GM21390 (cell line): ENCODE measurements around the gene TSPAN13.
"Not testable (repeated sequence)": the region's sequence is repeated elsewhere in the genome, so short reads cannot be mapped to it uniquely, and the experiment has no call there.

Experiments
- ATAC-seq: cut with Tn5 transposase; IDR thresholded peaks from one replicate; pipeline ENCODE4 v1.9.1; 2021; ENCODE audit not compliant: unreplicated experiment

TSPAN13 gene

DNA sequence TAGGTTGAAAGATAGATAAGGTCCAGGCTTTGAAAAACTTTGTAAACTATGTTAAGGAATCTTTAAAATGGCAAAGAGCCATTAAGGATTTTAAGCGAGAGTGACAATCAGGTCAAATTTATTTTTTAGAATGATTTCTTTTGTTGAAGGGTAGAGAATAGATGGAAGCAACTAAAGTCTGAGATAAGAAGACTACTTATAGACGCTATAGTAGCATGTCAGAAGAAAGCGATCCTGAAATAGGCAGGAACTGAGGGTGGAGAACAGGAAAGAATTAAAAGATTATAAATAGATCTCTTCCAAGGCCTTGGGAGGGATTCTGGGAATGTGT lies 13.0 kb upstream of the TSPAN13 start:
- ATAC-seq, result no peak

DNA sequence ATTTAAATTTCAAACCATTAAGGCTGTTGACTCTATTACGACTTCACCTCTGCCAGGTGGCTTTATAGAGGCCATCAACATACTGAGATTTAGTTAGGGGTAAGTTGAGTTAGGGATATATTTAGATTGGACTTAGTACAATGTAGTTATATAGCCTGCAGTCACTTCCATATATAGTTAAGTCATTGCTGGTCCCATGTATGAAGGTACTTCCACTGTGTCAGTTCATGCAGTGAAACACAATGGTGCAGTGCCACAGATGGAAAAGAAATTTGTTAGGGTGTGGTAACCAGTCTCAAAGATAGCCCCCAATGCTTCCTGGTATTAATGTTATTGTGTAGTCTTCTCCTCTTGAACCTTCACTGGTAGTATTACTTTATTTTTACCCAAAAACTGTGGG lies 12.6 kb upstream of the TSPAN13 start:
- no peak for ATAC-seq

DNA sequence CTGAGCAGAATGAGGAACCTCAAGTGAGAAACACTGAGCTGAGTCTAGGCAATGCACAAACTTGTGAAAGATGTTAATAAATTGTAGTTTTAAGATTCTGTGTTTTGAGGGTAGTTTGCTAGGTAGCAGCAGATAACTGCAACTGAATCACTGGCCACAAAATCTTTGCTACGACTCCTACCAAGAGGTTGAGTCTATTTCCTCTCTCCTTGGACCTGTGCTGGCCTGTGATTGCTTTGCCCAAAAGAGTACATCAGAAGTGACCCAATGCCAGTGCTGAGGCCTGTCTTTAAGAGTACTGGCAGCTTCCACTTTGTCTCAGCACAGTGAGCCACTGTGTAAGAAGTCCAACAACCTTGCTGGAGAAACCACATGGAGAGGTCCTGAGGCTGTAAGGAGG lies 11.9 kb upstream of the TSPAN13 start:
- ATAC-seq, result no peak

DNA sequence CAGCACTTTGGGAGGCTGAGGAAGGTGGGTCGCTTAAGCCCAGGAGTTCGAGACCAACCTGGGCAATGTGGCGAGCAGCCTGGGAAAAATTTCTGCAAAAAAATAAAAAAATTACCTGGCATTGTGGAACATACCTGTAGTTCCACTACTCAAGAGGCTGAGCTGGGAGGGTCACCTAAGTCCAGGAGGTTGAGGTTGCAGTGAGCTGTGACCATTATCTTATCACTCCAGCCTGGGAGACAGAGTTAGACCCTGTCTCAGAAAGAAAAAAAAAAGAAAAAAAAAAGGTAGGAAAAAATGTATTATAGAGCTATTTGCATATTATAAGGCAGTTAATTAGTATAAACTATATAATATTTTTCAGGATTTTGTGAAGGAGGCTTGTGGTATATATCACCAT lies 11.0 kb upstream of the TSPAN13 start:
- ATAC-seq, result no peak

DNA sequence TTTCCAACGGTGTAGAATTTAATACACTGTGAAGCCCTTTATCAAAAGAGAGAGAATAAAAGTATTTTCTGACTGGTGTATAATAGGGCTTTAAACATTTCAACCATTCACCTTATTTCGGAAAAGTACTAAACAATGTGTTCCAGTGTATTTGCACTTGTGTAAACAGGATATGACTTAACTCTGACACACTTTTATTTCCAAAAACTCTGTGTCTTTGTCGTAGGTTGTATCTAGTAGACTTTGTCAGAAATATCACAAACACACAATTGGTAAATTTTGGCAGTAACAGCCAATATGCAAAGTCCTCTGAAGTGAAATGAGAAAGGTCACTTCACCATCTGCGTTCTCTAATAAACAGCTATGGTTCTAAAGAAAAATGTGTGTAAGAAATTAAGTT lies 10.3 kb upstream of the TSPAN13 start:
- no peak for ATAC-seq

DNA sequence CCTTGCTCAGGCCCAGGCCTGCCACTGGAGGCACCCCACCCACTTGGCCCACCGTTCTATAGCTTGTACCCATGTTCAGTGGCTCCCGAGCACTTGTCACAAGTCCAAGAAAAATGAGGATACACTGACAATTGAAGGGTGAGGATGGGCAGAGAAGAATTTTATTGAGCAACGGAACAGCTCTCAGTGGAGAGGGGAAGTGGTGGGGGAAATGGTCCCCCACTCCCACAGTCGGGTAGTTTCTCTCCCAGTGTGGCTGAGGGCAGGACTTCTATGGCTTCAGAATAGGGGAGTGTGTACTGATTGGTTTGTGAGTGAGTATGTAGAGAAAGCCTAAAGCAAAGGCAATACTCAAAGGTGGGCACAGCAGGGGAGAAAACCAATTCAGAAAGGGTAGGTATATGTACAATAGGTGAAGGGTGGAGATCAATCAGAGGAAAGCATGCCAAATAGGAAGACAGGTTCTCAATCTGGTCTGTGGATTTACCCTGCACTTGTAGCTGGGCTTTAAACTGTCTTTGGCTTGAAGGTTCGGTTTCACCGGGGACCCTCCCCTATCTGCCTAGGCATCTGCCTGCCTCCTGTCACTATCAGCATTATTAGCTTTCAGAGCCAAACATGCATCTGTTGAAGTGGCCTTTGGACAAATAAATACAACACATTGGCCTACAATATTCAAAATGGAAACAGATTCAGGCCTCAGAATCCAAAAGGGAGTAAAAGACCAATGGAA lies 8.9 kb upstream of the TSPAN13 start:
- ATAC-seq, result no peak

DNA sequence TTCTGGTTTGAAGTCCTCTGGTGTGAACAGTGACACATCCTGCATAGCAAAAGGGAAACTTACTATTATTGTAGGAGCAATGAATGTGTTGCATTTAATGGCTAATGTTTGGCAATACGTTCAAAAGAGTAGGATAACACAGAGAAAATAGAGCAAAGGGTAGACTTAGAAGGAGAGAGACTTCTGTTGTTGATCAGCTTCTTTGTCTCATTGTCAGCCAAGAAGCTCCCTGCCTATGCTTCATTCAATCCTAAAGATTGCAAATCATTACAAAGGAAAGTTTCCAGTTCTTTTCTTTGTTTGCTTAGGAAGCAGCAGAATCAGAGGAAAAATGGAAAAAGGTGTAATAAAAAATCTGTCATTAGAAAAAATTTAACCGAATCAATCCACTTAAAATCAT lies 7.9 kb upstream of the TSPAN13 start:
- ATAC-seq, result no peak

DNA sequence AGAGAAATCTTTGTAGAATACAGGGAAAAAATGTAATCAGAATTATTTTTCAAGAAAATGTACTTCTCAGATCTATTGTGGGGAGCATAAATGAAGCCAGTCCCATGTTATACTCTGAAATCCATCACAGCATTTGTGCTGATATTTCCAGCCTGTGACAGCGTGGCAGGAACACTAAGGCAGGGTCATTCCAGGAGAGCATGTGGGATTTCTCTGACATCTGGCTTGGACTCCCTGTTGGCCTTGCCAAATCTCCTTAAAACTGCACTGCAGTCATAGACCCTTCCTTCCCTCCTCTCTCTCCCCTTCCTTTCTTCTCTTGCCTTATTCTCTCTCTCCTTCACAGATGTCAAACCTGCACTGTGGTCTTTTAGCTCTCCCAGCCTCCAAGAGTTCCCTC lies 6.5 kb upstream of the TSPAN13 start:
- no peak for ATAC-seq

DNA sequence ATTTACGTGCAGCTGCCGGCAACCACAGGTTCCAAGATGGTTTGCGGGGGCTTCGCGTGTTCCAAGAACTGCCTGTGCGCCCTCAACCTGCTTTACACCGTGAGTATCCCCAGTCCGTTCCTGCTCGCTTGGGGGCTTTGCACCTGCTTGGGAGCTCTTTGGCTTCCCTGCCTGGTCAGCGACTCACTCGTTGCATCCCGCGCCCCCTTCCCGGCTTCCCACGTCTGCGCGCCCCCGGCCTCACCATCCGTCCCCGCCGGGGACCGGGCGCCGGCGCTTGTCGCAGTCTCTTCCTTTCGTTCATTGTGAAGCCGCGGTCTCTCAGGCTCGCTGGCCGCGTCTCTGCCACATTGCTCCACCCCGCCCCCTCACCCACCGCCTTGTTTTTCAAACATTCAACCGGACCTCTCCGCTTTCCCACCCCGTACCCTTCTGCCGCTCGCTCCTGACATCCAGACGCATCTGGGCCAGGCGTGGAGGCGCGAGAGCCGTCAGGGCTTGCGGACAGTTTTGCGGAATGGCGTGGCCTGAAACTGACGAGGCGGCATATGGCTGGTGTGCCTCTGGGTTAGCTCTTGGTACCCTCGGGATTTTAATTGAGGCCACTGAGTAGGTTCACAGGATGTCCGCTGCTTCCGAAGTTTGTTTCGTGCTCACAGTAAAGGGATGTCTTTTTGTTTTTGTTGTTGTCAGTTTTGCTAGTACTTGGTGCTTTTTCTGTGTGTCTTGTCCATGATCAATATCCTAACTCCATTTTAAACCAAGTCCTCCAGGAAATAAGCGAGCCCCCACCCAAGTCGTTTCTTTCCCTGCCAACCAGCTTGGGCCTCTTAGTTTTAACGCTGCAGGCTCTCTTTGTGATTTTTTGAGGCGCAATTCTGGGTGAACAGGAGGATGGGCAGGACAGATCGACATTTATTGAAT lies 639 bp downstream of the TSPAN13 start:
- peak; percentile 15 for ATAC-seq

DNA sequence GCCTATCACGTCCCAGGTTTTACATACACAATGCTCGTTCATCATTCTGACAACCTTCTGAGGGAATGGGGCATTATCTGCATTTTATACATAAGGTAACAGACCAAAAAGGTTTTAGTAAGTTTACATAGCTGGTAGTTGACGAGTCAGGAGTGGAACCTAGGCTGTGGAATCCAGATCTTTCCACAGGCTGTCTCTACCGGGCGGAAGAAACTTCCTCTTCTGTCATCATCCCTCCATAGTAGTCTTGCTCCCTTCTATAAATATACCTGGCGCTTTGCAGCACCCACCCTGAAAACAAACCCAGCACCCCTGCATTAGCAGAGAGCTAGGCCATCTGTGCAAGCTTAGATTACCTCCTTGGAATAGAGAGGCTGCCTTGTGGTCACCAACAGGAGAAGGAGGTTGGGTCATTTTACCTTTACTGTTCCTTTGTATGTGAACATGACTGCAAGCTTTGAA lies 1.3 kb downstream of the TSPAN13 start:
- ATAC-seq, result no peak

DNA sequence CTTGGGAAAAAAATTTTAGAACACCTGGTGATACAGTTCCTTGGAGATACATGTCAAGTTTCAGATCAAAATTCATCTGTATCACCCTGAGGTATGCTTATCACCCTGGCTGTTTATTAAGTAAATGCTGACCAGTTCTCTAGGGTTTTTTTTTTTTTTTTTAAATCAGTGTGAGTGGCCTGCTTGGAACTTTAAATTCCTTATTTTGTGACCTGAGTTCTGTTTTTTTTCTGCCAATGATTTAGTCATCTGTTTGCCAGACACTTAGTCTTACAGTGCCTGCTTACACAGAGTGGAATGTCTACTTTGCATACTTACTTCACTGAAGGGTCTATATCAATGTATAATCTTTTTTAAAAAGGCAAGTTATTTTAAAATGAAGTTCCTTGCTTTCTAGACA lies 1.8 kb downstream of the TSPAN13 start:
- no peak for ATAC-seq

DNA sequence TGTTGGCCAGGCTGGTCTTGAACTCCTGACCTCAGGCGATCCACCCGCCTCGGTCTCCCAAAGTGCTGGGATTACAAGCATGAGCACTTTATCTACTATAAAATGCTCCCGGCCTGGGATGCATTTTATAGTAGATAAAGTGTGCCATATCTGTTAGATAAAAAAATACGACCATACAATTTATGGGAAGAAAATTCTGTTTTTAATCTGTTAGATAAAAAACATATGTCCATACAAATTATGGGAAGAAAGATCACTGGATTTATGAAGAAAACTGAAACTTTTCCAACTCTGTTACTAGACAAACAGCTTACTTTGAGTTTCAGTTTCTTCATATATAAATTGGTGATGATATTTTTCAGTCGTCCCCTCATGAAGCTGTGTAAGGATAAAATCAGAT lies 4.5 kb downstream of the TSPAN13 start:
- no peak for ATAC-seq

DNA sequence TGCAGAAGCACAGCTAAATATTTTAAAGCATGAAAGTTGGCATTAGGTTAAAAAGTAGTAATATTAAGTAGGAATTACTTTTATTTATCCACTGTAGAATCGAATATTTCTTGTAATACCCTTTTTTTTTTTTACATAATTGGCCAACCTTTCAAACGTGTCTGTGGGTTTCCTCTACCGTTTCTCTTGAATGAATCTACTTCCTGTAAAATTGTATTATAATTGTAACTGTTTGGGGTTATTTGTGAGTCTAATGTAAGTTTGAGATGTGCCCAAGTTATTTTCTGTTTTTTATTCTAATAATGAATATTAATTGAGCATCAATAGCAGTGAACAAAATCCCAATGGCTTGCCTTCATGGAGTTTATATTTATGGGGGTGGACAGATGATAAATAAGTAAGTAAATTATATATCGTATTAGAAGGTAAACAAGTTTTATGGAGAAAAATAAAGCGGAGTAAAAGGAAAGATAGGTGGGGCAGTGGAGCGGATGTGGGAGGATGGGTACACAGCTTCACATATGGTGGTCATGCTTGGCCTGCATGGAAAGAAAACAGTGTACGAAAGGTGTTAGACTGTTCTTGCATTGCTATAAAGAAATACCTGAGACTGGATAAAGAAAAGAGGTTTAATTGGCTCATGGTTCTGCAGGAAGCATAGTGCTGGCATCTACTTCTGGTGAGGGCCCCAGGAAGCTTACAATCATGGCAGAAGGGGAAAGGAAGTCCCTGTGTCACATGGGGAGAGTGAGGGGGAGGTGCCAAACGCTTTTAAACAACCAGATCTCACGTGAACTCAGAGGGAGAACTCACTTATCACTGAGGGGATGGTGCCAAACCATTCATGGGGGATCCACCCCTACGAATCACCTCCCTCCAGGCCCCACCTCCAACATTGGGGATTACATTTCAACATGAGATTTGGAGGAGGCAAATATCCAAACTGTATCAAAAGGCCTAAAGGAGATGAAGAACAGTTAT lies 5.4 kb downstream of the TSPAN13 start:
- no peak for ATAC-seq

DNA sequence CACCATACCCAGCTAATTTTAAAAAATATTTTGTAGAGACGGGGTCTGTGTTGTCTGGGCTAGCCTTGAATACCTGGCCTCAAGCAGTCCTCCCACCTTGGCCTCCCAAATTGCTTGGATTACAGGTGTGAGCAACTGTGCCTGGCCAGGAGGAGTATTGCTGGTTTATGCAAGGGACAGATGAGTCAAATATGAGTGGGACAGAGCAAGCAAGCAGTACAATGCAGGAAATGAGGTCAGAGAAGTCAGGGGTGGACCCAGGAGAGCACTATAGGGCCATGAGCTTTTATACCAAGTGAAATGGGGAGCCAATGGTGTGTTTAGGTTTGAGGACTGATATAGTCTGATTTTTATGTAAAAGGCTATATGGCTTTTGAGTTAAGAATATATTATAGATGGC lies 6.3 kb downstream of the TSPAN13 start:
- ATAC-seq, result no peak

DNA sequence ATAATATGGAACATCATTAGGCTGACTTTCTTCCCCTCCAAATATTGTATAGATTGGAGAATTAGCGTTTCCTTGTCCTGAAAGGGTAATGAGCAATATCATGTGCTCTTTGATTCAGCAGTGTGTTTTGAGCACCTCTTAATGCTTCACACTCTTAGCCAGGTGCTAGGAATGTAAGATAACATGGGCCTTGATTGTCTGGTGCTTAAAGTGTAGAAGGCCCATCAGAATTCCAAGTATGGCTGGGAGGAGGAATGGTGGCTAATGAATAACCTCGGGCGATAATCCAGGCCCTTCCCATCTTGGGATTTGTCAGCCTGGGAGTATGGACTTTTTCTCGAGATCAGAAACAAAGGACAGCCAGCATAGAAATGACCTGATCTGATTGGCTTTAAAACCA lies 8.6 kb downstream of the TSPAN13 start:
- no peak for ATAC-seq

DNA sequence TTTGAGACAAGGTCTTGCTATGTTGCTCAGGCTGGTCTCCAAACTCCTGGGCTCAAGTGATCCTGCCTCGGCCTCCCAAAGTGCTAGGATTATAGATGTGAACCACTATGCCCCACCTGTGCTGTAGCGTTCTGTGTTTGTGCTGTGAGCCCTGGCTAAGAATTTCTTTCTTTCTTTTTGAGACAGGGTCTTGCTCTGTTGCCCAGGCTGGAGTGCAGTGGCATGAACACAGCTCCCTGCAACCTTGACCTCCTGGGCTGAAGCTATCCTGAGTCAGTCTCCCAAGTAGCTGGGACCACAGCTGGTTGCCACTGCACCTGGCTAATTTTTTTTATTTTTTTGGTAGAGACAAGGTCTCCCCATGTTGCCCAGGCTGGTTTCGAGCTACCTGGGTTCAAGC lies 11.4 kb downstream of the TSPAN13 start:
- no peak for ATAC-seq

DNA sequence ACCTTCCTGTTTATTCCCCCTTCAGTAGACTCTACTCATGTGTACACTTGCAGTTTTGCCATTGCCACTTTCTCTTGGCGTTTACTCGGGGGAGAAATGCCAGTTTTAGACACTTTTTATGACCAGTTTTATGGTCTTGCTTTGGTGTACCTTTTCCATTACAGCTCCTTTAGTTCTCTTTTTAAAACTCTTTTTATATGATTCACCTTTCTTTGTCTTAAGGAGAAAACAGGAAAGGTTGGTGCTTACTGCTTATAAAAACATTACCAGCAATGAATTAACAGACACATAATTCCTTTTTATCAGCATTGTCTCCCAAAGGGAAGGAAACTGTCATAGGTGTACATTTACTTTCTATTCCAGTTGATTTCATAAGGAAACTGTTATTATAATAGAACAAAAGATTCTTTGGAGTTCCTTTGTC lies 11.9 kb downstream of the TSPAN13 start:
- no peak for ATAC-seq

DNA sequence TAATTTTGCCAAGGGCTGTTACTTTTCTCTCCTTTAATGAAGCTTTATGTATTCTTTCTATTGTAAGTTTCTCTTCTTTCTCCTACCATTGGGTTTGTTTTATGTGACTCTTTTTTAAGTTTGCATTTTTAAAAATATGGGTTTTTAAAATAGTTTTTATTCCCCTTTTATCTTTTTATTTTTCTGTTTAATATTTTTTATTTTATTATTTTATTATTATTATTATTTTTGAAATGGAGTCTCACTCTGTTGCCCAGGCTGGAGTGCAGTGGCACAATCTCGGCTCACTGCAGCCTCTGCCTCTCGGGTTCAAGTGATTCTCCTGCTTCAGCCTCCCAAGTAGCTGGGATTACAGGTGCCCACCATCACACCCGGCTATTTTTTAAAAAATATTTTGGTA lies 16.4 kb downstream of the TSPAN13 start:
- ATAC-seq, result not testable (repeated sequence)

DNA sequence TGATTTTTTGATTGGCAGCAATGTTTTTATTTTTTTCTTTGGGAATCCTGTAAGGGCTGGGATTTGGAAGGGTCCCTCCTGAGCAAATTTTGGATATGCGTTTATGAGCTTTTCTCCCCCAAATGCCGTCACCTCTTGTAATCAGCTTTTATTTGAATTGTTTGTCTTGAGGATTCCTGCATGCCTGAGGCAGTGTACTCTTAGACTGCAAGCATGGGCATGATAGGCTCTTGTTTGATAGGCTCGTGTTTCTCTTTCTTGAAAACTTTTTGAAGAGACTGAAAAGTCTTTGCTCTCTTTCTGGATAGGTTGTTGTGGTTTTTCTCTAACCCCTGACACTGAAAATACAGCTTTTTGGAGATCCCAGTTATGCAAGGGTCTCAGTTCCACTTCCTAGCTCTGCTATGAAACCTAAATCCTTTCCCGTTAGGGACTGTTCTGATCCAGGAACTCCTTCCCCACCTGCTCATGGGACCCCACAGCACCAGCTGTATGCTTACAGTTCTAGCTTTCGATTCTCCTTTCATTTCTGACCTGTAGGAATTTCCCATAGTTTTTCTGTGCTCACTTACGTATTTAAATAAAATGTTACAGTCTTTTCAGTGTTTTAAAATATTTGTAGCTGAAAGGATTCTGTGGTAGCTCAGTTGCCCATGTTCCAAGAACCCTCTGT lies 17.2 kb downstream of the TSPAN13 start:
- ATAC-seq, result no peak

DNA sequence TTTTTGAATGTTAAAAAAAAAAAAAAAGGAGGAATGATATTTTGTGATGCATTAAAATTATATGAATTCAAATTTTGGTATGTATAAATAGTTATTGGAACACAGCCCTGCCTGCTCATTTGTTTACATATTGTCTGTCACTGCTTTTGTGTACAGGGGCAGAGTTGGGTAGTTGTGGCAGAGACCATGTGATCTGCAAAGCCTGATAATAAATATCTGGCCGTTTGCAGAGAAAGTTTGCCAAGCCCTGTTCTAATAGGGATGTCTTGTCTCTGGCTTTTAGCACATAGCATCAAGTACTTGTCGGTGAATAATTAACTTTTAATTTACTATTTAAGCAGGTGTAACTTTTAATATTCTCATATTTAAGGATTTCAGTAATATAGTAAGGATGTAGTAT lies 19.8 kb downstream of the TSPAN13 start:
- no peak for ATAC-seq

DNA sequence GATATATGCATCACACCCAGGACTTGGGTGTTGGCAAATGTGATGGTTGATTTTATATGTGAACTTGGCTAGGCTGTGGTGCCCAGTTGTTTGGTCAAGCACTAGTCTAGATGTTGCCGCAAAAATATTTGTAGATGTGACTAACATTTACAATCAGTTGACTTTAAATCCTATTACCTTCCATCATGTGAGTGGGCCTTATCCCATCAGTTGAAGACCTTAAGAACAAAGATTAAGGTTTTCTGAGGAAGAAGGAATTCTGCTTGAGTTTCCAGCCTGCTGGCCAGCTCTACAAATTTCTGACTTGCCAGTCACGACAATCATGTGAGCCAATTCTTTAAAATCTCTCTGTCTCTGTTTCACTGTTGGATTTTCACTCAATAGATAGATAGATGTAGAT lies 20.3 kb downstream of the TSPAN13 start:
- ATAC-seq, result no peak
